ENCODE results near the gene C12orf76. TPM values are rescaled to one million over a fixed set of nuclear protein-coding genes. Genes with fewer than 3 reads are reported as not detected.
"Not testable (repeated sequence)": the region's sequence is repeated elsewhere in the genome, so short reads cannot be mapped to it uniquely, and the experiment has no call there.

C12orf76 gene
- total RNA-seq, 4 donors from 2014 or later: 9.4 to 21.5 (median 11.4) TPM

DNA sequence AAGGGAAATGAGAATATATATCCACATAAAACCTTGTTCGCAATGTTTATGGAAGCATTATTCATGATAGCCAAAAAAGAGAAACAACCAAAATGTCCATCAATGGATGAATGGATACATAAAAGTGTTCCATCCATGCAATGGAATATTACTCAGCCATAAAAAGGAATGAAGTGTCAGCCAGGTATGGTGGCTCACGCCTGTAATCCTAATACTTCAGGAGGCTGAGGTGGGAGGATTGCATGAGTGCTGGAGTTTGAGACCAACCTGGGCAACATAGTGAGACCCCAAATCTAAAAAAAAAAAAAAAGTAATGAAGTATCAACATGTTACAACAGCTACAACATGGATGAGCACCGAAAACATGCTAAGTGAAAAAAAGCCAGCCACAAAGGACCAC, 23.6 kb upstream of the C12orf76 start:
- Histone ChIP-seq H3K36me3 (no peaks in the 10 kb centered on the region), H3K9me3 (no peaks in the 10 kb centered on the region), H3K27me3 (no peaks in the 10 kb centered on the region), H3K4me3 (no peak overlapping the region), H3K4me1 (peaks cover 0 to 16% (median 4%) of the 10 kb centered on the region in 3 donors), H3K27ac (no peak overlapping the region)
- 96 to 100% methylated on average over 3 of the region's 3 CpGs for WGBS, 2 donors (ENCODE audit: low coverage in 1 of 2)
- no peak for ATAC-seq
- TF ChIP-seq, protein P1, sequence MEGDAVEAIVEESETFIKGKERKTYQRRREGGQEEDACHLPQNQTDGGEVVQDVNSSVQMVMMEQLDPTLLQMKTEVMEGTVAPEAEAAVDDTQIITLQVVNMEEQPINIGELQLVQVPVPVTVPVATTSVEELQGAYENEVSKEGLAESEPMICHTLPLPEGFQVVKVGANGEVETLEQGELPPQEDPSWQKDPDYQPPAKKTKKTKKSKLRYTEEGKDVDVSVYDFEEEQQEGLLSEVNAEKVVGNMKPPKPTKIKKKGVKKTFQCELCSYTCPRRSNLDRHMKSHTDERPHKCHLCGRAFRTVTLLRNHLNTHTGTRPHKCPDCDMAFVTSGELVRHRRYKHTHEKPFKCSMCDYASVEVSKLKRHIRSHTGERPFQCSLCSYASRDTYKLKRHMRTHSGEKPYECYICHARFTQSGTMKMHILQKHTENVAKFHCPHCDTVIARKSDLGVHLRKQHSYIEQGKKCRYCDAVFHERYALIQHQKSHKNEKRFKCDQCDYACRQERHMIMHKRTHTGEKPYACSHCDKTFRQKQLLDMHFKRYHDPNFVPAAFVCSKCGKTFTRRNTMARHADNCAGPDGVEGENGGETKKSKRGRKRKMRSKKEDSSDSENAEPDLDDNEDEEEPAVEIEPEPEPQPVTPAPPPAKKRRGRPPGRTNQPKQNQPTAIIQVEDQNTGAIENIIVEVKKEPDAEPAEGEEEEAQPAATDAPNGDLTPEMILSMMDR (IDR thresholded peaks at IDR 0.05): no peak
- TF ChIP-seq POLR2A (IDR thresholded peaks at IDR 0.05) (no peak), POLR2AphosphoS5 (IDR thresholded peaks at IDR 0.05) (no peak), EP300 (IDR thresholded peaks at IDR 0.05) (no peak)

GRCh38 chr12:110071504-110071903, 23.2 kb upstream of the C12orf76 start:
- TF ChIP-seq EP300 (IDR thresholded peaks at IDR 0.05) (no peak), POLR2AphosphoS5 (IDR thresholded peaks at IDR 0.05) (no peak), POLR2A (IDR thresholded peaks at IDR 0.05) (no peak)
- TF ChIP-seq, protein P1 (IDR thresholded peaks at IDR 0.05): no peak
- no peaks in the 10 kb centered on the region for H3K27me3 ChIP-seq
- no peak for ATAC-seq
- no peak overlapping the region for H3K4me3 ChIP-seq
- H3K4me1 ChIP-seq: peaks cover 0 to 16% (median 4%) of the 10 kb centered on the region in 3 donors
- no peaks in the 10 kb centered on the region for H3K9me3 ChIP-seq
- no peak overlapping the region for H3K27ac ChIP-seq
- no peaks in the 10 kb centered on the region for H3K36me3 ChIP-seq

- no peak overlapping the region for H3K4me3 ChIP-seq
- no peaks in the 10 kb centered on the region for H3K9me3 ChIP-seq
- WGBS, 2 donors (ENCODE audit: low coverage in 1 of 2): 93 to 100% methylated on average over 2 of the region's 2 CpGs
- TF ChIP-seq, protein P1 (IDR thresholded peaks at IDR 0.05): no peak
- TF ChIP-seq EP300 (IDR thresholded peaks at IDR 0.05) (no peak), POLR2A (IDR thresholded peaks at IDR 0.05) (no peak), POLR2AphosphoS5 (IDR thresholded peaks at IDR 0.05) (no peak)
- no peak overlapping the region for H3K27ac ChIP-seq
- H3K36me3 ChIP-seq: no peaks in the 10 kb centered on the region
- no peak for ATAC-seq
- no peaks in the 10 kb centered on the region for H3K27me3 ChIP-seq
- peaks cover 0 to 12% (median 4%) of the 10 kb centered on the region in 3 donors for H3K4me1 ChIP-seq
These were observed 20.3 kb upstream of the C12orf76 start for GRCh38 chr12:110068654-110069053.

- 77 to 78% methylated on average over 3 to 8 of the region's 9 CpGs for WGBS, 2 donors (ENCODE audit: low coverage in 1 of 2)
- not testable (repeated sequence) for H3K27ac ChIP-seq, ATAC-seq, H3K27me3 ChIP-seq, H3K36me3 ChIP-seq, H3K9me3 ChIP-seq, H3K4me3 ChIP-seq, H3K4me1 ChIP-seq
These were observed 19.8 kb upstream of the C12orf76 start for GRCh38 chr12:110068115-110068514.

GRCh38 chr12:110067531-110067930, 19.2 kb upstream of the C12orf76 start:
- ATAC-seq: no peak
- Histone ChIP-seq H3K9me3 (no peaks in the 10 kb centered on the region), H3K36me3 (no peaks in the 10 kb centered on the region), H3K4me3 (no peak overlapping the region), H3K27me3 (no peaks in the 10 kb centered on the region), H3K27ac (no peak overlapping the region), H3K4me1 (peaks cover 0 to under 1% (median 0%) of the 10 kb centered on the region in 3 donors)
- TF ChIP-seq POLR2A (IDR thresholded peaks at IDR 0.05) (no peak), EP300 (IDR thresholded peaks at IDR 0.05) (no peak), POLR2AphosphoS5 (IDR thresholded peaks at IDR 0.05) (no peak)
- TF ChIP-seq, protein P1 (IDR thresholded peaks at IDR 0.05): no peak
- WGBS, 2 donors (ENCODE audit: low coverage in 1 of 2): 89% methylated on average over 5 of the region's 7 CpGs; no CpG with 5 or more reads in 1 of the 2 donors
